DOHH2 (cell line): ENCODE measurements around the gene MRPL40.

ENCODE experiments used
- EZH2phosphoT487 ChIP-seq: fragments of 200-600 bp; sonication (generic); IDR thresholded peaks from 2 replicates; pipeline ENCODE4 v1.6.1; 2017; ENCODE audit warnings: borderline replicate concordance, mild to moderate bottlenecking, antibody characterized with exemption, low read length, moderate library complexity, mixed read lengths
- TF ChIP-seq, protein P1 (sequence below): fragments of 200-600 bp; sonication (generic); IDR thresholded peaks from one replicate; pipeline ENCODE4 v1.5.1; 2014; ENCODE audit warnings: antibody characterized with exemption, mild to moderate bottlenecking, low read depth, low read length; ENCODE audit not compliant: poor library complexity, severe bottlenecking

- TF ChIP-seq, protein P1, sequence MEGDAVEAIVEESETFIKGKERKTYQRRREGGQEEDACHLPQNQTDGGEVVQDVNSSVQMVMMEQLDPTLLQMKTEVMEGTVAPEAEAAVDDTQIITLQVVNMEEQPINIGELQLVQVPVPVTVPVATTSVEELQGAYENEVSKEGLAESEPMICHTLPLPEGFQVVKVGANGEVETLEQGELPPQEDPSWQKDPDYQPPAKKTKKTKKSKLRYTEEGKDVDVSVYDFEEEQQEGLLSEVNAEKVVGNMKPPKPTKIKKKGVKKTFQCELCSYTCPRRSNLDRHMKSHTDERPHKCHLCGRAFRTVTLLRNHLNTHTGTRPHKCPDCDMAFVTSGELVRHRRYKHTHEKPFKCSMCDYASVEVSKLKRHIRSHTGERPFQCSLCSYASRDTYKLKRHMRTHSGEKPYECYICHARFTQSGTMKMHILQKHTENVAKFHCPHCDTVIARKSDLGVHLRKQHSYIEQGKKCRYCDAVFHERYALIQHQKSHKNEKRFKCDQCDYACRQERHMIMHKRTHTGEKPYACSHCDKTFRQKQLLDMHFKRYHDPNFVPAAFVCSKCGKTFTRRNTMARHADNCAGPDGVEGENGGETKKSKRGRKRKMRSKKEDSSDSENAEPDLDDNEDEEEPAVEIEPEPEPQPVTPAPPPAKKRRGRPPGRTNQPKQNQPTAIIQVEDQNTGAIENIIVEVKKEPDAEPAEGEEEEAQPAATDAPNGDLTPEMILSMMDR, result no peak
- no peak for TF ChIP-seq EZH2phosphoT487
Measured at GRCh38 chr22:19394274-19395050, 37.9 kb upstream of the MRPL40 start.
